H1 (cell line): Measurements from ENCODE around the gene WASHC3. TPM values are rescaled to one million over a fixed set of nuclear protein-coding genes. Genes with fewer than 3 reads are reported as not detected.

ENCODE experiments used
- CTCF ChIA-PET: fragments of 300-600 bp; sonication (Branson Sonifier 250); formaldehyde crosslinking; loops from one replicate; lab custom pipeline; 2021; ENCODE audit not compliant: partially characterized antibody; lab: Charles Lee
- POLR2A ChIA-PET: fragments of 300-600 bp; sonication (Branson Sonifier 250); formaldehyde crosslinking; loops from one replicate; lab custom pipeline; 2021; ENCODE audit warnings: inconsistent platforms; ENCODE audit not compliant: partially characterized antibody; lab: Charles Lee
- DNase-seq, 2 experiments: peaks; one replicate each; pipeline versions ENCODE4 v3.0.0 to v3.0.0-alpha.2; 2010 to 2022; ENCODE audit warnings: low spot score in 2 of 2, low read depth in 1 of 2, mixed read lengths in 1 of 2
- FAIRE-seq: peaks from 2 replicates; lab custom pipeline; 2011; peaks lifted over from hg19 to GRCh38; lab: Jason Lieb, UNC
- H2AFZ ChIP-seq: 2 replicates; pipeline ENCODE4 v1.8.1; 2012; ENCODE audit warnings: low read length, inconsistent platforms
- H2AK5ac ChIP-seq: 2 replicates; pipeline ENCODE4 v1.6.1; 2013; ENCODE audit warnings: low read depth, low read length
- H2BK120ac ChIP-seq: replicated peaks from 2 replicates; pipeline ENCODE3; 2013; ENCODE audit warnings: low read depth, low read length, inconsistent platforms
- H2BK12ac ChIP-seq: 2 replicates; pipeline ENCODE4 v1.6.1; 2013; ENCODE audit warnings: low read depth, low read length
- H2BK15ac ChIP-seq: 2 replicates; pipeline ENCODE4 v1.6.1; 2013; ENCODE audit warnings: low read length
- H2BK20ac ChIP-seq: 2 replicates; pipeline ENCODE4 v1.6.1; 2013; ENCODE audit warnings: low read length
- H2BK5ac ChIP-seq: 2 replicates; pipeline ENCODE4 v1.6.1; 2013; ENCODE audit warnings: low read depth, low read length
- H3K14ac ChIP-seq: 2 replicates; pipeline ENCODE4 v1.6.1; 2013; ENCODE audit warnings: inconsistent platforms; ENCODE audit not compliant: insufficient read length
- H3K18ac ChIP-seq: 2 replicates; pipeline ENCODE4 v1.6.1; 2013; ENCODE audit warnings: low read length; ENCODE audit errors: extremely low read depth
- H3K23ac ChIP-seq: 2 replicates; pipeline ENCODE4 v1.6.1; 2013; ENCODE audit warnings: inconsistent platforms; ENCODE audit not compliant: insufficient read length
- H3K23me2 ChIP-seq: 2 replicates; pipeline ENCODE4 v1.6.1; 2013; ENCODE audit warnings: low read depth, low read length
- H3K27ac ChIP-seq: 2 replicates; pipeline ENCODE4 v1.6.1; 2011; ENCODE audit warnings: low read depth, low read length, inconsistent platforms
- H3K27me3 ChIP-seq, 4 experiments: replicated peaks in 1 of 4; 1 replicate in 1 of 4; 2 replicates in 3 of 4; pipeline versions ENCODE4 v1.6.1 to v1.8.1; 2011 to 2013; ENCODE audit warnings: low read length in 3 of 4, mild to moderate bottlenecking in 3 of 4, inconsistent platforms in 2 of 4, mixed read lengths in 2 of 4, moderate library complexity in 1 of 4; ENCODE audit not compliant: control insufficient read depth in 3 of 4, insufficient read depth in 3 of 4; ENCODE audit errors: extremely low read depth in 1 of 4
- H3K36me3 ChIP-seq, 4 experiments: 2 replicates each; pipeline versions ENCODE4 v1.6.1 to v1.8.1; 2011 to 2013; ENCODE audit warnings: mild to moderate bottlenecking in 4 of 4, low read length in 3 of 4, moderate library complexity in 2 of 4, control low read depth in 1 of 4, inconsistent platforms in 1 of 4; ENCODE audit not compliant: insufficient read depth in 4 of 4, control insufficient read depth in 2 of 4
- H3K4ac ChIP-seq: replicated peaks from 2 replicates; pipeline ENCODE3; 2013; ENCODE audit warnings: low read length, low read depth, mixed read lengths, inconsistent platforms; ENCODE audit not compliant: insufficient read length
- H3K4me1 ChIP-seq, 4 experiments: replicated peaks in 1 of 4; 1 replicate in 1 of 4; 2 replicates in 3 of 4; pipeline versions ENCODE4 v1.6.1 to v1.8.1; 2011 to 2013; ENCODE audit warnings: low read length in 3 of 4, inconsistent platforms in 2 of 4, mixed read lengths in 1 of 4; ENCODE audit not compliant: insufficient read depth in 4 of 4, control insufficient read depth in 3 of 4
- H3K4me2 ChIP-seq, 2 experiments: 2 replicates each; pipeline versions ENCODE4 v1.6.1 to v1.8.1; 2011 to 2013; ENCODE audit warnings: low read depth in 2 of 2, low read length in 2 of 2, control low read depth in 1 of 2, inconsistent platforms in 1 of 2, mild to moderate bottlenecking in 1 of 2; ENCODE audit not compliant: insufficient read depth in 1 of 2
- H3K4me3 ChIP-seq, 4 experiments: fragments of 200-600, 300-600 bp in 1 of 4; sonication (generic), shearing (Covaris generic), sonication (Bioruptor Twin) in 1 of 4; 2 replicates each; pipeline versions ENCODE4 v1.5.1 to v1.8.1; 2011 to 2016; ENCODE audit warnings: low read length in 4 of 4, low read depth in 3 of 4, control low read depth in 2 of 4, inconsistent platforms in 2 of 4, mild to moderate bottlenecking in 2 of 4, mixed read lengths in 1 of 4, moderate library complexity in 1 of 4; ENCODE audit not compliant: insufficient read depth in 2 of 4; ENCODE audit errors: extremely low read depth in 1 of 4
- H3K56ac ChIP-seq: replicated peaks from 2 replicates; pipeline ENCODE3; 2013; ENCODE audit warnings: low read depth, mild to moderate bottlenecking, mixed read lengths, low read length, inconsistent platforms; ENCODE audit not compliant: insufficient read length
- H3K79me1 ChIP-seq: 2 replicates; pipeline ENCODE4 v1.6.1; 2013; ENCODE audit warnings: low read depth, low read length, control low read depth
- H3K79me2 ChIP-seq, 2 experiments: 2 replicates each; pipeline versions ENCODE4 v1.6.1 to v1.8.1; 2012 to 2013; ENCODE audit warnings: low read length in 2 of 2, mild to moderate bottlenecking in 2 of 2, inconsistent platforms in 1 of 2; ENCODE audit not compliant: insufficient read depth in 2 of 2, control insufficient read depth in 1 of 2
- H3K9ac ChIP-seq, 4 experiments: replicated peaks in 1 of 4; 1 replicate in 1 of 4; 2 replicates in 3 of 4; pipeline versions ENCODE4 v1.6.1 to v1.8.1; 2011 to 2013; ENCODE audit warnings: low read depth in 3 of 4, low read length in 3 of 4, control low read depth in 2 of 4, mild to moderate bottlenecking in 2 of 4, moderate library complexity in 2 of 4, inconsistent platforms in 1 of 4; ENCODE audit errors: extremely low read depth in 1 of 4
- H3K9me3 ChIP-seq, 2 experiments: 2 replicates each; pipeline versions ENCODE4 v1.6.1 to v1.8.1; 2012 to 2013; ENCODE audit warnings: mild to moderate bottlenecking in 2 of 2, moderate library complexity in 2 of 2, control low read depth in 1 of 2, inconsistent platforms in 1 of 2, low read depth in 1 of 2, low read length in 1 of 2, mixed read lengths in 1 of 2; ENCODE audit not compliant: insufficient read depth in 2 of 2
- H4K20me1 ChIP-seq, 2 experiments: replicated peaks in 1 of 2; 2 replicates each; pipeline versions ENCODE3 to v1.8.1; 2011 to 2013; ENCODE audit warnings: inconsistent platforms in 2 of 2, low read length in 2 of 2, mild to moderate bottlenecking in 1 of 2; ENCODE audit not compliant: insufficient read depth in 2 of 2, control insufficient read depth in 1 of 2
- H4K5ac ChIP-seq: 2 replicates; pipeline ENCODE4 v1.6.1; 2013; ENCODE audit warnings: low read length, low read depth, mixed read lengths, inconsistent platforms; ENCODE audit not compliant: insufficient read length
- H4K8ac ChIP-seq: 2 replicates; pipeline ENCODE4 v1.8.0; 2013; ENCODE audit warnings: mild to moderate bottlenecking, moderate library complexity, low read length, inconsistent platforms; ENCODE audit not compliant: insufficient read depth; ENCODE audit errors: extremely low read depth
- H4K91ac ChIP-seq: replicated peaks from 2 replicates; pipeline ENCODE3; 2013; ENCODE audit warnings: low read length, mixed read lengths, inconsistent platforms; ENCODE audit not compliant: insufficient read length
- CBX5 ChIP-seq: fragments of 300-800, 300-1000 bp; sonication (generic); IDR thresholded peaks from 2 replicates; pipeline ENCODE4 v1.7.1; 2016; ENCODE audit warnings: antibody characterized with exemption, low read length, low read depth
- CEBPB ChIP-seq: IDR thresholded peaks from 2 replicates; pipeline ENCODE4 v1.6.1; 2012; ENCODE audit warnings: low read depth, low read length
- FOSL1 ChIP-seq: IDR thresholded peaks from 2 replicates; pipeline ENCODE4 v1.6.1; 2011; ENCODE audit warnings: mild to moderate bottlenecking, low read depth, low read length, moderate library complexity; ENCODE audit not compliant: insufficient read depth
- HDAC2 ChIP-seq, 2 experiments: fragments of 300-600 bp in 1 of 2; sonication (generic) in 1 of 2; IDR thresholded peaks; 2 replicates each; pipeline ENCODE4 v1.6.1; 2011 to 2012; ENCODE audit warnings: low read depth in 2 of 2, low read length in 2 of 2, mild to moderate bottlenecking in 2 of 2, moderate library complexity in 2 of 2, borderline replicate concordance in 1 of 2, inconsistent platforms in 1 of 2
- JUND ChIP-seq: IDR thresholded peaks from 2 replicates; pipeline ENCODE4 v1.6.1; 2011; ENCODE audit warnings: mild to moderate bottlenecking, improper control_type of control experiment, low read length
- KDM1A ChIP-seq: fragments of 200-600, 300-600 bp; sonication (generic); IDR thresholded peaks from 2 replicates; pipeline ENCODE4 v1.7.1; 2016; ENCODE audit warnings: mild to moderate bottlenecking, low read length, borderline replicate concordance
- KDM4A ChIP-seq: IDR thresholded peaks from one replicate; pipeline ENCODE4 v1.7.1; 2012; ENCODE audit warnings: low read depth, mild to moderate bottlenecking, moderate library complexity, low read length, inconsistent platforms; ENCODE audit not compliant: severe bottlenecking
- RAD21 ChIP-seq, 2 experiments: IDR thresholded peaks in 1 of 2; conservative IDR thresholded peaks in 1 of 2; 2 replicates each; pipeline ENCODE4 v1.6.1; 2011; ENCODE audit warnings: low read depth in 2 of 2, low read length in 2 of 2, improper control_type of control experiment in 1 of 2, inconsistent platforms in 1 of 2, mild to moderate bottlenecking in 1 of 2, moderate library complexity in 1 of 2
- RFX5 ChIP-seq: IDR thresholded peaks from 2 replicates; pipeline ENCODE4 v1.6.1; 2011; ENCODE audit warnings: low read depth, low read length, improper control_type of control experiment, borderline replicate concordance
- SIRT6 ChIP-seq: IDR thresholded peaks from one replicate; pipeline ENCODE4 v1.7.1; 2012; ENCODE audit warnings: low read length, inconsistent platforms
- SIX5 ChIP-seq: IDR thresholded peaks from 2 replicates; pipeline ENCODE4 v1.6.1; 2011; ENCODE audit warnings: mild to moderate bottlenecking, low read depth, low read length
- WGBS, 2 experiments: shearing (Covaris generic) in 1 of 2; methylation state at CpG; one replicate each; pipeline versions ENCODE4 v1.1.6 to v1.1.7; 2013 to 2015; ENCODE audit warnings: low lambda C conversion rate in 2 of 2, mixed read lengths in 2 of 2, inconsistent platforms in 1 of 2, low coverage in 1 of 2, missing lambda C conversion rate in 1 of 2; ENCODE audit not compliant: insufficient replicate concordance in 2 of 2, insufficient coverage in 1 of 2, insufficient read length in 1 of 2; ENCODE audit errors: extremely low coverage in 1 of 2, missing lambda C conversion rate in 1 of 2; 5-methylcytosine and 5-hydroxymethylcytosine counted together
- polyA plus RNA-seq, 7 experiments: library from polyadenylated mRNA; depleted of rRNA in 3 of 7; stranded (reverse) in 5 of 7; unstranded in 2 of 7; fragments of >200 nt in 5 of 7; fragments of 200-250 nt in 2 of 7; gene quantifications; 1 replicate in 5 of 7; 2 replicates in 1 of 7; 4 replicates in 1 of 7; pipeline versions ENCODE4 v1.2.1 to v1.2.3, GENCODE V29; 2011 to 2013; ENCODE audit warnings: missing spikeins in 2 of 7, mixed read lengths in 2 of 7
- total RNA-seq: library from RNA; stranded (reverse); fragmentation: NEBNext Ultra II Directional; extraction: Animal tissue kit (Norgen Biotek cat#: 25700); gene quantifications from 2 replicates; pipeline ENCODE4 v1.2.1, GENCODE V29; 2021

The WASHC3 gene
- total and polyA plus RNA-seq, 2 of the 8 experiments (the other 6 are each of a cell fraction or from before 2014, with no cell fraction given), result 7.4 to 8.3 TPM

DNA sequence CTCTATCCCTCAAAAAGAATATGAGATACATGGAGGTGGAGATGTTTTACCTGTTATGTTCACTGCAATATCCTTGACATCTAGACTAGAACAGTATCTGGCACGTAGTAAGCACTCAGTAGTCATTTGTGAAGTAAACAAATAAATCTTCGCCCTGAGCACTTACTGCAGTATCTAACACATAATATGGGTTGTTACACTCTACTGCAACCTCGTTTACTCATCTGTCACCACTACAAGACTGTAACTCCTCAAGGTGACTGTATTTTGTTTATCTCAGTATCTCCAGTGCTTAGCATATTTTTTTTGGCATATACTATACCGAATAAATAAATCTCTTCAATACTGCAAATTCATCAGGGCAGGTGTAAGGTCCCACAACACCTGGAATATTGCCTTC is 66.1 kb downstream of the WASHC3 start:
- FAIRE-seq, result no peak
- no peak overlapping the region for H3K23ac ChIP-seq
- no peak overlapping the region for H2BK5ac ChIP-seq
- H3K4me1 ChIP-seq, result no peaks in the 10 kb centered on the region
- no peaks in the 10 kb centered on the region for H3K23me2 ChIP-seq
- no peaks in the 10 kb centered on the region for H4K20me1 ChIP-seq
- no peak overlapping the region for H4K91ac ChIP-seq
- no peak overlapping the region for H4K8ac ChIP-seq
- no peak overlapping the region for H3K9ac ChIP-seq
- H3K36me3 ChIP-seq, result no peaks in the 10 kb centered on the region
- no peaks in the 10 kb centered on the region for H3K27me3 ChIP-seq
- no peak overlapping the region for H2BK12ac ChIP-seq
- no peak overlapping the region for H3K4me3 ChIP-seq
- no peak overlapping the region for H4K5ac ChIP-seq
- CTCF ChIA-PET, result interaction anchor here (0.6 to 1.1 kb wide), 4 partner anchors 11 to 325 kb away, joined by 3 to 5 read pairs (median 4); no protein-coding TSS in a partner anchor
- no peak overlapping the region for H2BK120ac ChIP-seq
- H3K14ac ChIP-seq, result no peak overlapping the region
- WGBS, 2 experiments, result 88% methylated on average over 4 of the region's 4 CpGs; no CpG with 5 or more reads in 1 of the 2 experiments
- H3K79me1 ChIP-seq, result no peaks in the 10 kb centered on the region
- no peak overlapping the region for H3K56ac ChIP-seq
- H3K18ac ChIP-seq, result no peak overlapping the region
- no peak overlapping the region for H2AK5ac ChIP-seq
- no peak overlapping the region for H3K4ac ChIP-seq
- TF ChIP-seq HDAC2 (IDR thresholded peaks at IDR 0.05; ENCODE audit: borderline replicate concordance in 1 of 2, low read depth in 2 of 2, low read length in 2 of 2) (no peak), SIRT6 (no peak), JUND (no peak), CBX5 (no peak), RFX5 (no peak), RAD21 (IDR thresholded peaks at IDR 0.05 in 1 of 2, conservative IDR thresholded peaks at IDR 0.05 in 1 of 2; ENCODE audit: low read depth in 2 of 2, low read length in 2 of 2) (no peak), KDM4A (no peak), FOSL1 (no peak), SIX5 (no peak), KDM1A (no peak), CEBPB (no peak)
- TF ChIP-seq, all 59 proteins: peak for 0
- Histone ChIP-seq H3K4me2 (no peak overlapping the region), H3K79me2 (no peaks in the 10 kb centered on the region), H2BK20ac (no peak overlapping the region), H3K9me3 (no peaks in the 10 kb centered on the region), H3K27ac (no peak overlapping the region), H2AFZ (no peak overlapping the region), H2BK15ac (no peak overlapping the region)
- POLR2A ChIA-PET, result no interaction called here
- DNase-seq, result no peak
